Liver (tissue), 9 donors: ENCODE results near the gene SUCLG2. TPM values are rescaled to one million over a fixed set of nuclear protein-coding genes. Genes with fewer than 3 reads are reported as not detected.

Source experiments
- DNase-seq: peaks from one replicate; pipeline ENCODE4 v3.0.0-alpha.2; 2017; ENCODE audit warnings: low spot score
- H3K27ac ChIP-seq, 2 donors: one replicate each; pipeline ENCODE4 v1.7.0; 2013; ENCODE audit warnings: inconsistent platforms in 2 of 2, low read length in 2 of 2, control low read depth in 1 of 2, low read depth in 1 of 2, mild to moderate bottlenecking in 1 of 2
- H3K27me3 ChIP-seq, 4 donors: one replicate each; pipeline versions ENCODE4 v1.6.1 to v1.7.0; 2013; ENCODE audit warnings: low read length in 3 of 4, inconsistent platforms in 1 of 4, mild to moderate bottlenecking in 1 of 4, moderate library complexity in 1 of 4; ENCODE audit not compliant: control insufficient read depth in 4 of 4, insufficient read depth in 4 of 4
- H3K36me3 ChIP-seq, 4 donors: one replicate each; pipeline versions ENCODE4 v1.6.1 to v1.7.0; 2013; ENCODE audit warnings: low read length in 3 of 4, mild to moderate bottlenecking in 3 of 4, low read depth in 1 of 4, moderate library complexity in 1 of 4; ENCODE audit not compliant: control insufficient read depth in 4 of 4, insufficient read depth in 3 of 4
- H3K4me1 ChIP-seq, 4 donors: one replicate each; pipeline versions ENCODE4 v1.6.1 to v1.7.0; 2013; ENCODE audit warnings: low read length in 3 of 4, mild to moderate bottlenecking in 3 of 4, moderate library complexity in 1 of 4; ENCODE audit not compliant: control insufficient read depth in 4 of 4, insufficient read depth in 4 of 4
- H3K4me3 ChIP-seq, 3 donors: one replicate each; pipeline versions ENCODE4 v1.6.1 to v1.7.0; 2013; ENCODE audit warnings: low read length in 3 of 3, control low read depth in 1 of 3, low read depth in 1 of 3, mild to moderate bottlenecking in 1 of 3
- H3K9ac ChIP-seq, 2 donors: one replicate each; pipeline ENCODE4 v1.7.0; 2013; ENCODE audit warnings: low read length in 2 of 2, mild to moderate bottlenecking in 2 of 2, moderate library complexity in 2 of 2, control low read depth in 1 of 2, low read depth in 1 of 2
- H3K9me3 ChIP-seq, 4 donors: one replicate each; pipeline versions ENCODE4 v1.6.1 to v1.7.0; 2013; ENCODE audit warnings: low read length in 3 of 4; ENCODE audit not compliant: control insufficient read depth in 4 of 4
- EGR1 ChIP-seq, 2 donors: IDR thresholded peaks; 2 replicates each; pipeline ENCODE4 v1.6.1; 2016 to 2018; ENCODE audit warnings: antibody characterized with exemption in 2 of 2, low read depth in 2 of 2
- FOXA1 ChIP-seq: IDR thresholded peaks from 2 replicates; pipeline ENCODE4 v1.6.1; 2016; ENCODE audit warnings: antibody characterized with exemption
- FOXA2 ChIP-seq: IDR thresholded peaks from 2 replicates; pipeline ENCODE4 v1.6.1; 2016; ENCODE audit warnings: antibody characterized with exemption
- GABPA ChIP-seq, 2 donors: IDR thresholded peaks in 1 of 2; conservative IDR thresholded peaks in 1 of 2; 2 replicates each; pipeline ENCODE4 v1.6.1; 2016; ENCODE audit warnings: antibody characterized with exemption in 2 of 2, mild to moderate bottlenecking in 1 of 2, moderate library complexity in 1 of 2
- HNF4A ChIP-seq, 2 donors: conservative IDR thresholded peaks; 2 replicates each; pipeline ENCODE4 v1.6.1; 2016; ENCODE audit warnings: antibody characterized with exemption in 2 of 2, mild to moderate bottlenecking in 2 of 2
- HNF4G ChIP-seq: IDR thresholded peaks from 2 replicates; pipeline ENCODE4 v1.6.1; 2016; ENCODE audit warnings: antibody characterized with exemption
- JUND ChIP-seq, 2 donors: IDR thresholded peaks; 2 replicates each; pipeline ENCODE4 v1.6.1; 2016; ENCODE audit warnings: antibody characterized with exemption in 2 of 2
- MAX ChIP-seq: IDR thresholded peaks from 2 replicates; pipeline ENCODE4 v1.6.1; 2016; ENCODE audit warnings: antibody characterized with exemption
- RAD21 ChIP-seq, 2 donors: IDR thresholded peaks; 2 replicates each; pipeline ENCODE4 v1.6.1; 2016; ENCODE audit warnings: antibody characterized with exemption in 2 of 2, mild to moderate bottlenecking in 2 of 2
- RXRA ChIP-seq, 2 donors: IDR thresholded peaks; 2 replicates each; pipeline ENCODE4 v1.6.1; 2017 to 2018; ENCODE audit warnings: antibody characterized with exemption in 2 of 2, mild to moderate bottlenecking in 1 of 2
- SP1 ChIP-seq: IDR thresholded peaks from 2 replicates; pipeline ENCODE4 v1.6.1; 2018; ENCODE audit warnings: antibody characterized with exemption, mild to moderate bottlenecking
- TAF1 ChIP-seq: conservative IDR thresholded peaks from 2 replicates; pipeline ENCODE4 v1.6.1; 2016; ENCODE audit warnings: antibody characterized with exemption, mild to moderate bottlenecking
- YY1 ChIP-seq: IDR thresholded peaks from 2 replicates; pipeline ENCODE4 v1.6.1; 2016; ENCODE audit warnings: antibody characterized with exemption, mild to moderate bottlenecking
- ZBTB33 ChIP-seq: IDR thresholded peaks from 2 replicates; pipeline ENCODE4 v1.6.1; 2016; ENCODE audit warnings: antibody characterized with exemption
- WGBS: extraction: QIAGEN DNeasy Blood & Tissue Kit; methylation state at CpG from one replicate; pipeline ENCODE4 v1.1.7; 2013; 5-methylcytosine and 5-hydroxymethylcytosine counted together
- polyA plus RNA-seq, 2 donors: library from polyadenylated mRNA; stranded (reverse) in 1 of 2; unstranded in 1 of 2; fragments of 200-250 nt in 1 of 2; fragments of >200 nt in 1 of 2; fragmentation: Nextera tagmentation in 1 of 2; extraction: Ambion mirVana in 1 of 2; gene quantifications; one replicate each; pipeline versions ENCODE4 v1.2.1 to v1.2.3, GENCODE V29; 2013 to 2015
- total RNA-seq, 2 donors: library from RNA; depleted of rRNA; stranded (reverse); fragments of >200 nt; gene quantifications; one replicate each; pipeline ENCODE4 v1.2.3, GENCODE V29; 2014
- TF ChIP-seq, protein P1 (sequence below): IDR thresholded peaks from 2 replicates; pipeline ENCODE4 v1.6.1; 2016; ENCODE audit warnings: antibody characterized with exemption
- TF ChIP-seq, protein P2 (sequence below): IDR thresholded peaks from 2 replicates; pipeline ENCODE4 v1.6.1; 2016; ENCODE audit warnings: antibody characterized with exemption, mild to moderate bottlenecking
- donor health status: healthy.
- donor health status: healthy.
- donor health status: healthy.
- donor health status: healthy.
- donor health status: healthy.

Gene SUCLG2
- total and polyA plus RNA-seq, 4 donors: 45.3 to 114 (median 92.8) TPM

- TF ChIP-seq FOXA2 (no peak), HNF4A (conservative IDR thresholded peaks at IDR 0.05) (no peak), TAF1 (no peak), GABPA (IDR thresholded peaks at IDR 0.05 in 1 of 2, conservative IDR thresholded peaks at IDR 0.05 in 1 of 2) (no peak), YY1 (no peak), FOXA1 (no peak), JUND (IDR thresholded peaks at IDR 0.05) (no peak), MAX (no peak)
- TF ChIP-seq, protein P1, sequence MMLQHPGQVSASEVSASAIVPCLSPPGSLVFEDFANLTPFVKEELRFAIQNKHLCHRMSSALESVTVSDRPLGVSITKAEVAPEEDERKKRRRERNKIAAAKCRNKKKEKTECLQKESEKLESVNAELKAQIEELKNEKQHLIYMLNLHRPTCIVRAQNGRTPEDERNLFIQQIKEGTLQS: no peak
- Histone ChIP-seq H3K36me3 (peaks cover 0 to 6% (median 3%) of the 10 kb centered on the region in 4 donors), H3K27ac (no peak overlapping the region), H3K9ac (no peak overlapping the region), H3K27me3 (no peaks in the 10 kb centered on the region), H3K4me1 (no peaks in the 10 kb centered on the region), H3K4me3 (no peak overlapping the region), H3K9me3 (no peaks in the 10 kb centered on the region)
- no peak for DNase-seq
- WGBS: 93% methylated on average over 4 of the region's 4 CpGs
These were observed 195.4 kb downstream of the SUCLG2 start for GRCh38 chr3:67458896-67459530.

DNA sequence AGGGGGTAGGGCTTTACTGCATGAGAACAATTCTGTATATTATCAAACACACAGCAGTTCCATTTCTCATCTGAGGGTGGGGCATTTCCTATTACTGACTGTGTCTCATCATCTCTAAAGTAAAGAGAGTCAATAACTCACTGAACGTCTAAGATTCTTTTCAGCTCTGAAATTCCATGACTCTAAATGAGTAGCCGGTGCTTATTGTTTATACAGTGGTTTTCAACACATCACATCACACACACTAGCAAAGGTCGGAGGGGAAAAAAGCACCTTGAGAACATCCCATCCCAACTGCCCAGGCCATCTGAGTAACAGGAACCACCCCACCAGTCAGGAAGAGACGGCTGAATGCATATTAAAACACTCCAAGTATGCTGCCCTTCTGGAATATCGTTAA lies 196.0 kb downstream of the SUCLG2 start:
- Histone ChIP-seq H3K9me3 (no peaks in the 10 kb centered on the region), H3K27ac (no peak overlapping the region), H3K4me1 (no peaks in the 10 kb centered on the region), H3K36me3 (peaks cover 0 to 6% (median 3%) of the 10 kb centered on the region in 4 donors), H3K27me3 (no peaks in the 10 kb centered on the region), H3K9ac (no peak overlapping the region), H3K4me3 (no peak overlapping the region)
- DNase-seq: no peak
- TF ChIP-seq, protein P2, sequence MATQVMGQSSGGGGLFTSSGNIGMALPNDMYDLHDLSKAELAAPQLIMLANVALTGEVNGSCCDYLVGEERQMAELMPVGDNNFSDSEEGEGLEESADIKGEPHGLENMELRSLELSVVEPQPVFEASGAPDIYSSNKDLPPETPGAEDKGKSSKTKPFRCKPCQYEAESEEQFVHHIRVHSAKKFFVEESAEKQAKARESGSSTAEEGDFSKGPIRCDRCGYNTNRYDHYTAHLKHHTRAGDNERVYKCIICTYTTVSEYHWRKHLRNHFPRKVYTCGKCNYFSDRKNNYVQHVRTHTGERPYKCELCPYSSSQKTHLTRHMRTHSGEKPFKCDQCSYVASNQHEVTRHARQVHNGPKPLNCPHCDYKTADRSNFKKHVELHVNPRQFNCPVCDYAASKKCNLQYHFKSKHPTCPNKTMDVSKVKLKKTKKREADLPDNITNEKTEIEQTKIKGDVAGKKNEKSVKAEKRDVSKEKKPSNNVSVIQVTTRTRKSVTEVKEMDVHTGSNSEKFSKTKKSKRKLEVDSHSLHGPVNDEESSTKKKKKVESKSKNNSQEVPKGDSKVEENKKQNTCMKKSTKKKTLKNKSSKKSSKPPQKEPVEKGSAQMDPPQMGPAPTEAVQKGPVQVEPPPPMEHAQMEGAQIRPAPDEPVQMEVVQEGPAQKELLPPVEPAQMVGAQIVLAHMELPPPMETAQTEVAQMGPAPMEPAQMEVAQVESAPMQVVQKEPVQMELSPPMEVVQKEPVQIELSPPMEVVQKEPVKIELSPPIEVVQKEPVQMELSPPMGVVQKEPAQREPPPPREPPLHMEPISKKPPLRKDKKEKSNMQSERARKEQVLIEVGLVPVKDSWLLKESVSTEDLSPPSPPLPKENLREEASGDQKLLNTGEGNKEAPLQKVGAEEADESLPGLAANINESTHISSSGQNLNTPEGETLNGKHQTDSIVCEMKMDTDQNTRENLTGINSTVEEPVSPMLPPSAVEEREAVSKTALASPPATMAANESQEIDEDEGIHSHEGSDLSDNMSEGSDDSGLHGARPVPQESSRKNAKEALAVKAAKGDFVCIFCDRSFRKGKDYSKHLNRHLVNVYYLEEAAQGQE: no peak
- no peak for TF ChIP-seq RAD21 (IDR thresholded peaks at IDR 0.05)
- TF ChIP-seq RXRA (IDR thresholded peaks at IDR 0.05): no peak
- WGBS: 94% methylated on average over 5 of the region's 5 CpGs

GRCh38 chr3:67453628-67454027 lies 200.8 kb downstream of the SUCLG2 start:
- TF ChIP-seq RAD21 (IDR thresholded peaks at IDR 0.05): no peak
- TF ChIP-seq HNF4A (conservative IDR thresholded peaks at IDR 0.05): no peak
- TF ChIP-seq EGR1 (IDR thresholded peaks at IDR 0.05; ENCODE audit: low read depth in 2 of 2): no peak
- no peak for TF ChIP-seq SP1
- no peak for TF ChIP-seq TAF1
- TF ChIP-seq, protein P2: no peak
- TF ChIP-seq ZBTB33: no peak
- no peak for TF ChIP-seq FOXA1
- no peak for TF ChIP-seq YY1
- no peak for TF ChIP-seq HNF4G
- TF ChIP-seq, protein P1: no peak
- TF ChIP-seq JUND (IDR thresholded peaks at IDR 0.05): no peak
- DNase-seq: no peak
- H3K4me1 ChIP-seq: no peaks in the 10 kb centered on the region
- no peaks in the 10 kb centered on the region for H3K36me3 ChIP-seq
- no peak overlapping the region for H3K4me3 ChIP-seq
- WGBS: 99% methylated on average over 3 of the region's 3 CpGs
- H3K9me3 ChIP-seq: no peaks in the 10 kb centered on the region
- H3K9ac ChIP-seq: no peak overlapping the region
- no peaks in the 10 kb centered on the region for H3K27me3 ChIP-seq
- H3K27ac ChIP-seq: no peak overlapping the region
